ENCODE data around the gene ABCA3.
A peak's percentile ranks its signal among the peaks of the same experiment; 100 is the strongest.

The ABCA3 gene

DNA sequence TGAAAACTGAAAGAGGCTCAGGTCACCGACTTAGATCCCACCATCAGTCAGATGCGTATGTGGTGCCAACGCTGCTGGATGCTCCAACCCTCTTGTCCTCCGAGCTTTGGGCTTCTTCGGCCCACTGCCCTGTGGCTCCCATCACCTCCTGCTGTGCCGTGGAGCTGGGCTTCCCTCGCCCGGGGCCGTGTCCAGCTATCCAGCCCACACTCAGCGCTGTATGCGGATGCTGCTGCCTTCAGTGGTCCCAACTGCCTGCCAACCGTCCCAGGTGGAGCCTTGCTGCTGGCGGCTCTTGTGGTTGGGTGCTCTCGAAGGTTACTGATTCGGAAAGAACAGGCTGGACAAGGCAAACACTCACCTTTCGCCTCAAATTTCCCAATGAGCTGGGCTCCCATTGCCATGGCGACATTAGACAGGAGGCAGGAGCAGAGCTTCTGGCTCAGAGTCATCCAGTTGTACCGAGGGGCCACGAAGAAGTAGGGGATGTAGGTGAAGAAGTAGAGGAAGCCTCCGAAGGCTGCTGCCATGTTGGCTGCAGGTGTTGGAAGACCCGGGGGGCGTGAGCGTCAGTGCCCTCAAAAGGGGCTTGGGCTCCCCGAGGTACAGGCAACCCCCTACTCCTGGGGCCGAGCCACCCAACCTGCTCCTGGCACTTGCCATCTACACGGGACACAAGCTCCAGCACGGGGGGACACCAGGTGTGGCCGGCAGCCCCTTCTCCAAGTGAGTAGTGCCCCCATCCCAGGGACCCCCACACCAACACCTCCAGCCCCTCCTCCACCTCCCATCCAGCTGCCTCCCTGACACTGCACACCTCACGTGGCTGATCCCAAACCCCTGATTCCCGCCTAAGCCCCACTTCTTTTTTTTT is 32.2 kb downstream of the ABCA3 start:
- DNase-seq = no peak

GRCh38 chr16:2299915-2300192 is 40.7 kb downstream of the ABCA3 start:
- no peak for DNase-seq

GRCh38 chr16:2299121-2299914 is 41.2 kb downstream of the ABCA3 start:
- DNase-seq = no peak

- DNase-seq = no peak
Observed at GRCh38 chr16:2298621-2299020, 41.9 kb downstream of the ABCA3 start.

- no peak for DNase-seq
Observed at GRCh38 chr16:2297506-2297860, 43.0 kb downstream of the ABCA3 start.

- no peak for DNase-seq
Observed at GRCh38 chr16:2296661-2297505, 43.6 kb downstream of the ABCA3 start.

GRCh38 chr16:2295056-2295798 is 45.3 kb downstream of the ABCA3 start:
- peak; percentile 11 for DNase-seq

- no peak for DNase-seq
Observed at GRCh38 chr16:2292221-2292620, 48.3 kb downstream of the ABCA3 start.

DNA sequence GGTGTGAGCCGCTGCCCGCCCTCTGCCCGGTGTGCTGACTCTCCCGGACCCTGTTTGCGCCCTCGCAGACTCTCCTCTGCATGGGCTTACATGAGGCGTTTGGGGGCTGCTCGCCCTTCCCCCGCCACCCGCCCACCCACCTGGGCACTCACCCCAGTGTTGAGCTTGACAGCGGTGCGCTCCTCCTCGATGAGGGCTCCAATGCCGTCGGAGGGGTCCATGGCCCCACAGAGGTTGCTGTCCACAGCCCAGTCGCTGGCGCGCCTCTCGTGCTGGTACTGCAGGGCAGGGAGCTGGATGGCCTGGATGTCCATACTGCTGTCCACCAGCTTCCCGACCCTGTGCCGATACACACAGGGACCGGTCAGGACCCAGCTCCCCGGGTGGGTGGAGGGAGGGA is 51.2 kb downstream of the ABCA3 start:
- DNase-seq = no peak

DNA sequence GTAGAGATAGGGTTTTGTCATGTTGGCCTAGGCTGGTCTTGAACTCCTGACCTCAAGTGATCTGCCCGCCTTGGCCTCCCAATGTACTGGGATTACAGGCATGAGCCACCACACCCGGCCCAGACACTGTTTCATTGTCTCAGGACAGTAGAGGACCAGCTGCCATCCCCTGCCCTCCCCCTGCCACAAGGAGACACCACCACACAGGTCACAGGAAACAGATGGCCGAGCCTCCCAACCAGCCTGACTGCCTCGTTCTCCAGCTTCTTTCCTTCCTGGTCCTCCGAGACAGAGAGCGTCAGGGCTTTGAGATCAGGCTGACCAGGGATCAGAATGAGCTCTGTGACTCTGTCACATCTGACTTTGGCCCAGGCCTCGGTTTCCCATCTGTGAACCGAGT is 51.8 kb downstream of the ABCA3 start:
- DNase-seq = no peak

- no peak for DNase-seq
Observed at GRCh38 chr16:2287916-2288547, 52.5 kb downstream of the ABCA3 start.

DNA sequence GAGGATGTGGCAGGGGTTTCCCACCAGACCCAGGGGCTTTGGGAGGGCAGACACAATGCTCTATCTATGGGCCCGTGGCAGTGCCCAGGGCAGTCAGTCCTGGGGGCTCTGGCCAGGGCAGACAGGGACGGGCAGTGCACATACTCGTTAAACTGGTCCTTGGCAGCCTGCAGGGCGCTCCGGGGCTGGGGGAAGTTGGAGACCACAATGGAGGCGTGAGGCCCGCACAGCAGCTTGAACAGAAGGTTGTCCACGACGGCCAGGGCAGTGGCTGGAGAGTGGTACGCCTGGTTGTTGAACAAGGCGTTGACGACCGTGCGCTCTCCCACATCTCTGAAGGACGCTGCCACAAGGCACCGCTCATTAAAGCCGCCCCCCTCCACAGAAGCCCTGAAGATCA is 54.0 kb downstream of the ABCA3 start:
- no peak for DNase-seq

- no peak for DNase-seq
Observed at GRCh38 chr16:2285731-2286191, 54.8 kb downstream of the ABCA3 start.

GRCh38 chr16:2284797-2285576 is 55.5 kb downstream of the ABCA3 start:
- DNase-seq = no peak

DNA sequence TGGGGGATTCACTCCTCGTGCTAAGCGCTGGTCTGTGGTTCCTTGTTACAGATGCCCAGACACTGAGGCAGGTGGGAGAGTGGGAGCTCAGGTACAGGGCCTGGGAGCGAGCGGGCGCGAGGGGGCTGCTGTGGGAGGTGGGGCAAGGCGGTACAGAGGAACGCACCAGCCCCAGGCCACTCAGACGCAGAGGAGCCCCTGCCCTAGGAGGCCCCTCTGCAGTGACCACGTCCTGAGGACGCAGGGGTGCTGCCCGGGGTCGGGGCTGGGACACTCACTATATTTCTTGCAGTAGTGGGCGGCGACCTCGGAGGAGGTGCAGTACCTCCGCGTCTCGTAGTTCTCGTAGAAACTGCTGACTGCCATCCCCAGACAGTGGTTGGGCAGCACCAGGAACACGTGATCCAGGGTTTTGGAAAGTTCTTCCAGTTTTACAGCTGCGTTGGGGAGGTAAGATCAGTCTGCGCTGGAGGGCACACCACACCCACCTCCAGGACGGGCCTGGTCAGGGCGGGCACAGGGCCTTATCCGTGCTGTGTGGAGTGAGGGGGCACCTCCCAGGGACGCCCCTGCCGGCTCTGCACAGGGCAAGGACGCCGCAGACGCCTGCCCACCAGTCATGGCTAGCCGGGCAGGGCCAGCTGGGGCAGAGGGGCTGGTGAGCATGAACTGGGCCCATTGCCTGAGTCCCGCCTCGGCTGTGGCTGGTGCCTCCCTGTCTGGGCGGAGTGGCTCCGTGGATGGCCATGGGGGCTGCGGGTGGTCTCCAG is 56.3 kb downstream of the ABCA3 start:
- DNase-seq = no peak

GRCh38 chr16:2282866-2283555 is 57.5 kb downstream of the ABCA3 start:
- DNase-seq = no peak

DNA sequence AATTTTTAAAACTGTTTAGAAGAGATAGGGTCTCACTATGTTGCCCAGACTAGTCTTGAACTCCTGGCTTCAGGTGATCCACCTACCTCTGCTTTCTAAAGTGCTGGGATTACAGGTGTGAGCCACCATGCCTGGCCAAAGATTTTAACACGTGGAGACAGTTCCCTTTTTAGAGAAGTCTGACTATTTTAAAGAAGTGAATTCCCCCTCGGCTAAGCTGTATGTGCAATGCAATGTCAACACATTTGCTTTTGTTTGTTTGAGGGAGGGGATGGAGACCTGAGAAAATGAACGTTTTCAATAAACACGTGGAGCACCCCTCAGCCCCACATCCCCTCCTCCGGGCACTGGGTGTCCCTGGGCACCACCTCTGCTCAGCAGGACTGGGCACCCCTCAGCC is 58.3 kb downstream of the ABCA3 start:
- DNase-seq = no peak

DNA sequence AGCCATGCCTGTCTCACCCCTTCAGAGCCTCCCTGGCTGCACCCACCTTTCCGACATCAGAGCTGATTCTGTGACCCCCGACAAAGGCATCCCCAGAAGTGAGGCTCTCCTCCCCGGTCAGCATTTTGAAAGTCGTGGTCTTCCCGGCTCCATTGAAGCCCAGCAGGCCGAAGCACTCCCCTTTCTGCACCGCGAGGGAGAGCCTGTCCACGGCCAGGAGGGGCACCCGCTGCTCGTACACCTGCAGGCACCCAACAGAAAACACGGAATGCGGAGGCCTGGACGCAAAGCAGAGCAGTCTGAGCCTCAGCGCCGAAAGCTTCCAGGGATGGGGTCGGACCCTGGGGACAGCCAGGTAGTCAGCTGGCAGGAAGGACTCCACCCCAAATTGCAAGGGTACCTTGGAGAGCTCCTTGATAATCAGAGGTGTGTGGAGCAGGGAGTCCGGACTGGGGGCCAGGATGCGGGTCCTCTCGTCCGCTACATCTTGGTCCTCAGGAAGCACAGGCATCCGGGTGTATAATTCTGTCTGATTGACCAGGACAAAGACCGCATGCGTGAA is 59.5 kb downstream of the ABCA3 start:
- no peak for DNase-seq

GRCh38 chr16:2280461-2280860 is 60.1 kb downstream of the ABCA3 start:
- no peak for DNase-seq

Data from SIG-M5 (cell line).